ENCODE data around the gene RBM4. TPM values are rescaled to one million over a fixed set of nuclear protein-coding genes. Genes with fewer than 3 reads are reported as not detected.
A peak's percentile ranks its signal among the peaks of the same experiment; 100 is the strongest.
"Not testable (repeated sequence)": the region's sequence is repeated elsewhere in the genome, so short reads cannot be mapped to it uniquely, and the experiment has no call there.

Gene RBM4, protein sequence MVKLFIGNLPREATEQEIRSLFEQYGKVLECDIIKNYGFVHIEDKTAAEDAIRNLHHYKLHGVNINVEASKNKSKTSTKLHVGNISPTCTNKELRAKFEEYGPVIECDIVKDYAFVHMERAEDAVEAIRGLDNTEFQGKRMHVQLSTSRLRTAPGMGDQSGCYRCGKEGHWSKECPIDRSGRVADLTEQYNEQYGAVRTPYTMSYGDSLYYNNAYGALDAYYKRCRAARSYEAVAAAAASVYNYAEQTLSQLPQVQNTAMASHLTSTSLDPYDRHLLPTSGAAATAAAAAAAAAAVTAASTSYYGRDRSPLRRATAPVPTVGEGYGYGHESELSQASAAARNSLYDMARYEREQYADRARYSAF
- total RNA-seq (2014; rRNA removed; shearing (Covaris generic)) (79.0 and 81.4 TPM in 2 replicates), polyA plus RNA-seq (2016; fragmentation: Nextera tagmentation; extraction: Ambion mirVana) (121 and 125 TPM in 2 replicates)

DNA sequence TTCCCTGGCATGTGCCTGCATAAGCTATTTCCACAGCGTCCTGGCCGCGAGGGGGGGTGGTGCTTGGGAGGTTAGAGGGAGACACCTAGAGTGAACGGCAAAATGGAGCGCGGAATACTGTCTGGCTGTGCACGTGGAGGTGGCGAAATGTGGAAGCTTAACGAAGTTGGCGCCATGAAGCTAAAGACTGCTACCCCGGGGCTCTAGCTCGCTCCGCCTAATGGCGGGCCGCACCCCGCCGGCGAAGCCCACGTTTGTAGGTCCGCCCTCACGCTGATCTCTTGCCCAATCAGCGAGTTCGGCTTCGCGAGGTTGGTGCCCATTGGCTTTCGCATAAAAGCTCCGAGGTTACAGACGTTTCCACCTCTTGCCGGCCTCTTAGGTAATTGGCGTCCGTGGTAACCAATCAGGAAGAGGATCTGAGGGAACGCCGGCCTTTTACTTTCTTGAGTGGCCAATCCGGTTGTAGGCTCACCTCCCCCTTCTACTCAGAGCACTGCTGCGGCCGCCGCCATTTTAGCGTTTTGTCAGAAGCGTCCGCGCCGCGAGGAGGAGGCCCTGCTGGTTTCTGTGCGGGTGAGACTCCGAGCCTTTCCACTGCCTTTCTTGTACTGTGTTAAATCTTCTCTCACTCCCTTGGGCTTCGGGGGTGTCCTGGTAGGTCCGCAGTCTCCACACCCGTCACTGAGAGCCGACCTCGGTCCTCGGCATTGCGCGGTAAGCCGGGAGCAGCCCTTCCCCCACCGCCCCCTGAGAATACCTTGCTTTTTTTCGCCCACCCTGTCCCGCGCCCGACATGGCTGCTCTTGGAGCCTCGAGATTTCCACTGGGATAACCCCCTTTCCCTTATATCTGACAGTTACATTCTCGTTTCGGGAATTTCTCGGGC, at the start of gene RBM4:
Gene RBM4, plus strand, starts transcription at position 527 of the 889 bp plus-strand sequence. CDS start 1,009 bp downstream, outside the sequence.
- H3K9me2 ChIP-seq (ENCODE audit: insufficient read depth): no peaks in the 10 kb centered on the region
- peak within 1 kb of the TSS; percentile 87 for H3K4me3 ChIP-seq
- H3K4me2 ChIP-seq (ENCODE audit: unreplicated experiment): peak within 1 kb of the TSS; percentile 100
- peaks cover 64% of the 10 kb centered on the region for H3F3A ChIP-seq (ENCODE audit: insufficient read depth)
- H3K9me3 ChIP-seq (ENCODE audit: low read depth): no peaks in the 10 kb centered on the region
- TF ChIP-seq EZH2 (IDR thresholded peaks at IDR 0.05; ENCODE audit: insufficient read depth, poor library complexity, severe bottlenecking): no peak
- no peak for TF ChIP-seq EZH2phosphoT487 (IDR thresholded peaks at IDR 0.05; ENCODE audit: insufficient read depth, low read depth)
- H2AFZ ChIP-seq: peak within 1 kb of the TSS; percentile 64
- DNase-seq: peak; percentile 100
- in situ Hi-C loops (cut with MboI): no loop called here
- H3K27me3 ChIP-seq (replicated peaks; ENCODE audit: insufficient read depth): no peaks in the 10 kb centered on the region
- H3K79me2 ChIP-seq (ENCODE audit: insufficient read depth): peaks cover 96% of the 10 kb centered on the region
- 1 to 2% methylated on average over 63 of the region's 63 CpGs for WGBS, 2 experiments (ENCODE audit: low coverage in 1 of 2, low lambda C conversion rate in 2 of 2, missing lambda C conversion rate in 2 of 2)
- H3K27ac ChIP-seq: peak within 1 kb of the TSS; percentile 88
- peaks cover 27% of the 10 kb centered on the region for H3K36me3 ChIP-seq (ENCODE audit: low read depth)
- peaks cover 44% of the 10 kb centered on the region for H3K4me1 ChIP-seq (ENCODE audit: insufficient read depth)
- H3K9ac ChIP-seq: peak within 1 kb of the TSS; percentile 94
- peaks cover 41% of the 10 kb centered on the region for H4K20me1 ChIP-seq (ENCODE audit: insufficient read depth)

DNA sequence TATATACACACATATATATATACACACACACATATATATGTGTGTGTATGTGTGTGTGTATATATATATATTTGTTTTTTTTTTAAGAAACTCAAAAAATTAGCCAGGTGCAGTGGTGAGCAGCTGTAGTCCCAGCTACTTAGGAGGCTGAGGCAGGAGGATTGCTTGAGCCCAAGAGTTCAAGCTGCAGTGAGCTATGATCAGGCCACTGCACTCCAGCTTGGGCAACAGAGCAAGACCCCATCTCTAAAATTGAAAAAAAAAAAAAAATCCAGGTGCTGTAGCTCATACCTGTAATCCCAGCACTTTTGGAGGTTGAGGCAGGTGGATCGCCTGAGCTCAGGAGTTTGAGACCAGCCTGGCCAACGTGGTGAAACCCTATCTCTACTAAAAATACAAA, 49.2 kb upstream of the RBM4 start:
- H3K9ac ChIP-seq; H3K4me2 ChIP-seq (ENCODE audit: unreplicated experiment); H3K36me3 ChIP-seq (ENCODE audit: low read depth); H3K4me1 ChIP-seq (ENCODE audit: insufficient read depth); H3K4me3 ChIP-seq; DNase-seq; H3F3A ChIP-seq (ENCODE audit: insufficient read depth); H3K27me3 ChIP-seq (replicated peaks; ENCODE audit: insufficient read depth); H3K9me2 ChIP-seq (ENCODE audit: insufficient read depth); H4K20me1 ChIP-seq (ENCODE audit: insufficient read depth); H3K9me3 ChIP-seq (ENCODE audit: low read depth); H3K27ac ChIP-seq; H2AFZ ChIP-seq: not testable (repeated sequence)
- H3K79me2 ChIP-seq (ENCODE audit: insufficient read depth): peaks cover 21% of the 10 kb centered on the region
- 44 to 48% methylated on average over 2 of the region's 2 CpGs for WGBS, 2 experiments (ENCODE audit: low coverage in 1 of 2, low lambda C conversion rate in 2 of 2, missing lambda C conversion rate in 2 of 2)
- in situ Hi-C loops (cut with MboI): loop anchor here (25.0 kb wide), 1 partner anchor 248 kb away; the partner anchor contains the start of gene RCE1

DNA sequence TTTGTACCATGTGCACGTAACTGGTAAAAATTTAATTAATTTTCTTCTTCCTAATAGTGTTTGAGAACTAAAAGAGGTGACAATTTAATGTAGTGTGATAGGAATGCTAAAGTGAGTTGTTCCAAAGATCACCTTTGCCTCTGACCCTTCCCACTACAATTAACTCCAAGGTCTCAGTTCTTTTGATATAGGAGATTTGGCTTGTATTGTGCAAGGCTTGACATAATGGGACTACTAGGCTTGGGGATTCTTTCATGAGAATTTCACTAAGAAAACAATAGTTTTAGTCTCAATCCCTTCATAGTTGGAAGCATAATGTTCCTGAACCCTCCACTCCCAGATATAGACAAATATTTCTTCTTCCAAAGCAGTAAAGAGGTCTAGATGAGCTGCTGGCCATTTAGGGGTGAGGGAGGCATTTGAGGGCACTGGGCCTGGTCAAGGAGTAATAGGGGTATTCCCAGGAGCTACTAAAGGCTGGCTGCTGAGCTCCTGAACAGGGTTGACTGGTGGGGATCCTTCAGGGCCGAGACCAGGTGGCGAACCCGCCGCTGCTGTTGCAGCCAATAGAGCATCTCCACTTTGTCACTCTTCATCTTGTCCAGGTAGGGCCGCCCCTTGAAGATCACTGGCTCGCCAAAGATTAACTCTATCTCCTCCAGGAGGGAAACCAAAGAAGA, 48.4 kb upstream of the RBM4 start:
- H4K20me1 ChIP-seq (ENCODE audit: insufficient read depth): no peaks in the 10 kb centered on the region
- no peaks in the 10 kb centered on the region for H3K27me3 ChIP-seq (replicated peaks; ENCODE audit: insufficient read depth)
- H3K9me2 ChIP-seq (ENCODE audit: insufficient read depth): no peaks in the 10 kb centered on the region
- 75 to 78% methylated on average over 7 of the region's 7 CpGs for WGBS, 2 experiments (ENCODE audit: low coverage in 1 of 2, low lambda C conversion rate in 2 of 2, missing lambda C conversion rate in 2 of 2)
- H3K9me3 ChIP-seq (ENCODE audit: low read depth): no peaks in the 10 kb centered on the region
- H3K4me2 ChIP-seq (ENCODE audit: unreplicated experiment): no peak overlapping the region
- in situ Hi-C loops (cut with MboI): loop anchor here (25.0 kb wide), 1 partner anchor 247 kb away; the partner anchor contains the start of gene RCE1
- H3K27ac ChIP-seq: no peak overlapping the region
- H3K79me2 ChIP-seq (ENCODE audit: insufficient read depth): peaks cover 29% of the 10 kb centered on the region
- H3K36me3 ChIP-seq (ENCODE audit: low read depth): no peaks in the 10 kb centered on the region
- H3K4me3 ChIP-seq: no peak overlapping the region
- no peak overlapping the region for H3K9ac ChIP-seq
- 0 out of 2 replicates have a peak, but pooled peaks cover 4% of the 10 kb centered on the region for H3K4me1 ChIP-seq (ENCODE audit: insufficient read depth)
- TF ChIP-seq EZH2phosphoT487 (IDR thresholded peaks at IDR 0.05; ENCODE audit: insufficient read depth, low read depth): no peak
- TF ChIP-seq EZH2 (IDR thresholded peaks at IDR 0.05; ENCODE audit: insufficient read depth, poor library complexity, severe bottlenecking): no peak
- no peaks in the 10 kb centered on the region for H3F3A ChIP-seq (ENCODE audit: insufficient read depth)
- no peak for DNase-seq
- no peak overlapping the region for H2AFZ ChIP-seq

DNA sequence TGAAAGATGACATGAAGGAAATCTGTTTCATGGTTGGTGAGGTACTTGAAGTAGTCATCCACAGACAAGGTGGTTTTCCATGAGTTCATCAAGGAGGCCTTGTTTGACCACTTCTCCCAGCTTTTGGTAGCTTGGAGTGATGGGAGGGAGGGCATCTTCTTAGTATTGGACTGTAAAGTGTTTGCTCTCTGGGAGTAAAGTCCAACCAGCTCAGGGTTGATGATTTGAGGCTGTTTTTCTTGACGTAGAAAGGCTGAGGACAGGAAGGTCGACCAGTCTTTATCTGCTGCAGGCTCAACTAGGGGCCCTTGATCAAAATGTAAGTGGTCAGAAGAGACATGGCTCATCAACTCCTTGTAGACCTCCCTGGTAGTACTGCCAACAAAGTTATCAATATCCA, 47.3 kb upstream of the RBM4 start:
- in situ Hi-C loops (cut with MboI): loop anchor here (25.0 kb wide), 1 partner anchor 246 kb away; the partner anchor contains the start of gene RCE1
- no peaks in the 10 kb centered on the region for H3K9me3 ChIP-seq (ENCODE audit: low read depth)
- no peaks in the 10 kb centered on the region for H3F3A ChIP-seq (ENCODE audit: insufficient read depth)
- H2AFZ ChIP-seq: no peak overlapping the region
- no peaks in the 10 kb centered on the region for H4K20me1 ChIP-seq (ENCODE audit: insufficient read depth)
- no peaks in the 10 kb centered on the region for H3K27me3 ChIP-seq (replicated peaks; ENCODE audit: insufficient read depth)
- peaks cover 38% of the 10 kb centered on the region for H3K79me2 ChIP-seq (ENCODE audit: insufficient read depth)
- H3K4me1 ChIP-seq (ENCODE audit: insufficient read depth): 0 out of 2 replicates have a peak, but pooled peaks cover 8% of the 10 kb centered on the region
- H3K9ac ChIP-seq: no peak overlapping the region
- DNase-seq: no peak
- H3K4me2 ChIP-seq (ENCODE audit: unreplicated experiment): no peak overlapping the region
- H3K27ac ChIP-seq: no peak overlapping the region
- H3K36me3 ChIP-seq (ENCODE audit: low read depth): no peaks in the 10 kb centered on the region
- 63 to 68% methylated on average over 2 of the region's 2 CpGs for WGBS, 2 experiments (ENCODE audit: low coverage in 1 of 2, low lambda C conversion rate in 2 of 2, missing lambda C conversion rate in 2 of 2)
- H3K9me2 ChIP-seq (ENCODE audit: insufficient read depth): no peaks in the 10 kb centered on the region
- TF ChIP-seq EZH2phosphoT487 (IDR thresholded peaks at IDR 0.05; ENCODE audit: insufficient read depth, low read depth) (no peak), EZH2 (IDR thresholded peaks at IDR 0.05; ENCODE audit: insufficient read depth, poor library complexity, severe bottlenecking) (no peak)
- no peak overlapping the region for H3K4me3 ChIP-seq

All from GM23248 (cell line).